SK-N-SH treated with all-trans-retinoic acid at 6 μM for 48 hours (cell line): ENCODE measurements around the gene ADORA2A.

Source experiments
- ATAC-seq: fragments of 200-7000 bp; cut with Tn5 transposase; 3 replicates; pipeline ENCODE4 v1.9.1; 2020; ENCODE audit warnings: mild to moderate bottlenecking, moderate library complexity
- ARNTL ChIP-seq: fragments of 450-650 bp; formaldehyde crosslinking; IDR thresholded peaks from 2 replicates; pipeline ENCODE4 v1.5.0; 2020; ENCODE audit warnings: low read depth, mild to moderate bottlenecking, moderate library complexity, borderline replicate concordance
- BACH2 ChIP-seq: fragments of 250-450 bp; sonication (Bioruptor Pico); IDR thresholded peaks from 2 replicates; pipeline ENCODE4 v1.9.0; 2021; ENCODE audit warnings: mild to moderate bottlenecking, borderline replicate concordance
- CSDC2 ChIP-seq: fragments of 250-450 bp; sonication (Bioruptor Pico); IDR thresholded peaks from 2 replicates; pipeline ENCODE4 v1.5.0; 2020; ENCODE audit warnings: mild to moderate bottlenecking, moderate library complexity
- CSRNP3 ChIP-seq: fragments of 250-450 bp; sonication (Bioruptor Pico); IDR thresholded peaks from 2 replicates; pipeline ENCODE4 v1.5.1; 2021; ENCODE audit warnings: mild to moderate bottlenecking, moderate library complexity
- ESRRG ChIP-seq: fragments of 250-450 bp; sonication (Bioruptor Pico); IDR thresholded peaks from 2 replicates; pipeline ENCODE4 v1.6.1; 2021; ENCODE audit warnings: mild to moderate bottlenecking
- GLIS3 ChIP-seq: fragments of 250-450 bp; sonication (Bioruptor Pico); IDR thresholded peaks from 2 replicates; pipeline ENCODE4 v1.5.0; 2020; ENCODE audit warnings: mild to moderate bottlenecking, moderate library complexity
- ISL1 ChIP-seq: fragments of 250-450 bp; sonication (Bioruptor Pico); IDR thresholded peaks from 2 replicates; pipeline ENCODE4 v2.1.2; 2022; ENCODE audit warnings: mild to moderate bottlenecking, moderate library complexity
- OSR1 ChIP-seq: fragments of 250-450 bp; sonication (Bioruptor Pico); IDR thresholded peaks from 2 replicates; pipeline ENCODE4 v1.8.0; 2022; ENCODE audit warnings: moderate library complexity, mild to moderate bottlenecking, inconsistent platforms
- PATZ1 ChIP-seq: fragments of 250-450 bp; sonication (Bioruptor Pico); IDR thresholded peaks from 2 replicates; pipeline ENCODE4 v1.8.0; 2020; ENCODE audit warnings: mild to moderate bottlenecking, moderate library complexity, borderline replicate concordance
- POU6F1 ChIP-seq: fragments of 250-450 bp; sonication (Bioruptor Pico); IDR thresholded peaks from 2 replicates; pipeline ENCODE4 v1.8.0; 2021; ENCODE audit warnings: low read depth, mild to moderate bottlenecking, moderate library complexity, borderline replicate concordance
- PPARA ChIP-seq: fragments of 250-450 bp; sonication (Bioruptor Pico); IDR thresholded peaks from 2 replicates; pipeline ENCODE4 v1.5.0; 2020; ENCODE audit warnings: mild to moderate bottlenecking, borderline replicate concordance
- RARB ChIP-seq: fragments of 250-450 bp; sonication (Bioruptor Pico); IDR thresholded peaks from 2 replicates; pipeline ENCODE4 v1.8.0; 2021; ENCODE audit warnings: mild to moderate bottlenecking, moderate library complexity
- SNAI2 ChIP-seq: fragments of 250-450 bp; sonication (Bioruptor Pico); IDR thresholded peaks from 2 replicates; pipeline ENCODE4 v1.5.0; 2020; ENCODE audit warnings: mild to moderate bottlenecking, moderate library complexity
- TCF4 ChIP-seq: fragments of 250-450 bp; sonication (Bioruptor Pico); IDR thresholded peaks from 2 replicates; pipeline ENCODE4 v1.8.0; 2021; ENCODE audit warnings: mild to moderate bottlenecking, moderate library complexity, borderline replicate concordance
- TOX ChIP-seq: fragments of 250-450 bp; sonication (Bioruptor Pico); IDR thresholded peaks from 2 replicates; pipeline ENCODE4 v1.8.0; 2021; ENCODE audit warnings: mild to moderate bottlenecking, moderate library complexity, borderline replicate concordance
- TSHZ2 ChIP-seq: fragments of 250-450 bp; sonication (Bioruptor Pico); IDR thresholded peaks from 2 replicates; pipeline ENCODE4 v1.5.0; 2020; ENCODE audit warnings: mild to moderate bottlenecking, moderate library complexity
- ZC3H10 ChIP-seq: fragments of 250-450 bp; sonication (Bioruptor Pico); IDR thresholded peaks from 2 replicates; pipeline ENCODE4 v1.5.1; 2021; ENCODE audit warnings: mild to moderate bottlenecking, moderate library complexity
- ZFP3 ChIP-seq: fragments of 250-450 bp; sonication (Bioruptor Pico); IDR thresholded peaks from 2 replicates; pipeline ENCODE4 v1.5.0; 2020; ENCODE audit warnings: mild to moderate bottlenecking, moderate library complexity
- ZFP30 ChIP-seq: fragments of 450-650 bp; formaldehyde crosslinking; IDR thresholded peaks from 2 replicates; pipeline ENCODE4 v1.5.0; 2022; ENCODE audit warnings: mild to moderate bottlenecking, moderate library complexity
- ZNF565 ChIP-seq: fragments of 450-650 bp; formaldehyde crosslinking; conservative IDR thresholded peaks from 2 replicates; pipeline ENCODE4 v1.5.0; 2020; ENCODE audit warnings: low read depth, mild to moderate bottlenecking, moderate library complexity
- ZNF70 ChIP-seq: fragments of 450-650 bp; formaldehyde crosslinking; IDR thresholded peaks from 2 replicates; pipeline ENCODE4 v1.5.0; 2020; ENCODE audit warnings: mild to moderate bottlenecking, moderate library complexity

The ADORA2A gene

GRCh38 chr22:24390576-24390975 is 36.8 kb upstream of the ADORA2A start:
- TF ChIP-seq ZNF565 (CRISPR knock-in tag) (no peak), PATZ1 (CRISPR knock-in tag) (no peak), BACH2 (CRISPR knock-in tag) (no peak), PPARA (CRISPR knock-in tag) (no peak), TSHZ2 (CRISPR knock-in tag) (no peak), ZFP3 (CRISPR knock-in tag) (no peak), TOX (CRISPR knock-in tag) (no peak), CSRNP3 (no peak), ARNTL (CRISPR knock-in tag) (no peak), SNAI2 (CRISPR knock-in tag) (no peak), TCF4 (no peak), OSR1 (CRISPR knock-in tag) (no peak), ZNF70 (no peak)
- no peak for ATAC-seq

- TF ChIP-seq ZFP30: no peak
- no peak for TF ChIP-seq TCF4
- no peak for TF ChIP-seq BACH2 (CRISPR knock-in tag)
- TF ChIP-seq CSDC2 (CRISPR knock-in tag): no peak
- TF ChIP-seq ZFP3 (CRISPR knock-in tag): no peak; the same call in 1 of the 2 replicates
- no peak for TF ChIP-seq ISL1 (CRISPR knock-in tag)
- TF ChIP-seq ZC3H10: no peak
- TF ChIP-seq ESRRG: no peak
- TF ChIP-seq POU6F1 (CRISPR knock-in tag): no peak
- TF ChIP-seq PATZ1 (CRISPR knock-in tag): no peak
- no peak for TF ChIP-seq ZNF565 (CRISPR knock-in tag)
- TF ChIP-seq SNAI2 (CRISPR knock-in tag): no peak; the same call in 1 of the 2 replicates
- no peak for TF ChIP-seq GLIS3 (CRISPR knock-in tag)
- no peak for TF ChIP-seq ZNF70
- TF ChIP-seq RARB (CRISPR knock-in tag): no peak
- no peak for TF ChIP-seq PPARA (CRISPR knock-in tag)
- peak; percentile 79 for ATAC-seq
Measured at GRCh38 chr22:24391836-24392217, 35.6 kb upstream of the ADORA2A start.
